Fibroblast of gingiva (primary cell): ENCODE results near the gene UGT1A4.

Experiments used
- DNase-seq: peaks from one replicate; pipeline ENCODE4 v3.0.0-alpha.2; 2011; ENCODE audit warnings: low read depth

The UGT1A4 gene

DNA sequence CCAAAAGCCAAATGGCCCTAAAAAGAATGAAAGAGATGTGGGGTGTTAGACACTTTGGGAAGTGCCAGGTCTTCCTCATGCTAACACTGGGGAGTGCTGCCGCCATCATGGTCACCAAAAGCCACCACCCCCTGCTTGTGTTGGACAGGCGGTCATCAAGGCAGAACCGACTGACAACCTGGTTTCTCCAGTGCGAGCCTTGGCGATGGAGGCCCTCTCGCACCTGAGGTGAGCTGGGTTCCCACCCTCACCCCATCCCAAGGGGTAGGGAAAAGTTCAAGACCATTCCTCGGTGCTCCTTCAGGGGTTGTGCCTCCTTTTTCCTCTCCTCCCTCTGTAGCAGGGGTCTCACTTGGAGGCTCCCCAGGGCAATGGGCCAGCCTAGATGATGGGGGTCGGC lies 93.2 kb downstream of the UGT1A4 start:
- DNase-seq = no peak

- DNase-seq = no peak
These were observed 94.9 kb downstream of the UGT1A4 start for GRCh38 chr2:233813236-233814055.

- DNase-seq = no peak
These were observed 95.7 kb downstream of the UGT1A4 start for GRCh38 chr2:233814056-233814835.

- no peak for DNase-seq
These were observed 97.3 kb downstream of the UGT1A4 start for GRCh38 chr2:233815861-233816260.

- no peak for DNase-seq
These were observed 97.8 kb downstream of the UGT1A4 start for GRCh38 chr2:233816334-233816733.

DNA sequence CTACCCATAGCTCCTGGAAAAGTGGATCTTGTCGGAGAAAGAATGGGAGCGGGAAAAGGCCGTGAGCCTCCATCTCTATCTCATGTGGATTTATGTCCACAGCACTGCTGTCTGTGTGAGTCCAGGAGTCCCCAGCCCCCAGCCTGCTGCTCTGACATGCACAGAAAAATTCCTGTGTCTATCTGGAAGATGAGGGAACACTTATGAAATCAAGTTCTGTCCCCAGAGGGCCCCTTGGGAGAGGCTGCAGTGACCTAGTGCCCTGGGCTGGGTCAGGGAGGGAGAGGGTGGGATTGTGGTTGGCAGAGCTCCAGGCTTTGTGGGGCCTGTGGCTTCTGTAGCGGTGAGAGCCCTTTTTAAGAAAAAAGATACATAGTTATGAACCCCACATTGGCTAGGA lies 98.2 kb downstream of the UGT1A4 start:
- no peak for DNase-seq

GRCh38 chr2:233817361-233817911 lies 98.9 kb downstream of the UGT1A4 start:
- DNase-seq = no peak

DNA sequence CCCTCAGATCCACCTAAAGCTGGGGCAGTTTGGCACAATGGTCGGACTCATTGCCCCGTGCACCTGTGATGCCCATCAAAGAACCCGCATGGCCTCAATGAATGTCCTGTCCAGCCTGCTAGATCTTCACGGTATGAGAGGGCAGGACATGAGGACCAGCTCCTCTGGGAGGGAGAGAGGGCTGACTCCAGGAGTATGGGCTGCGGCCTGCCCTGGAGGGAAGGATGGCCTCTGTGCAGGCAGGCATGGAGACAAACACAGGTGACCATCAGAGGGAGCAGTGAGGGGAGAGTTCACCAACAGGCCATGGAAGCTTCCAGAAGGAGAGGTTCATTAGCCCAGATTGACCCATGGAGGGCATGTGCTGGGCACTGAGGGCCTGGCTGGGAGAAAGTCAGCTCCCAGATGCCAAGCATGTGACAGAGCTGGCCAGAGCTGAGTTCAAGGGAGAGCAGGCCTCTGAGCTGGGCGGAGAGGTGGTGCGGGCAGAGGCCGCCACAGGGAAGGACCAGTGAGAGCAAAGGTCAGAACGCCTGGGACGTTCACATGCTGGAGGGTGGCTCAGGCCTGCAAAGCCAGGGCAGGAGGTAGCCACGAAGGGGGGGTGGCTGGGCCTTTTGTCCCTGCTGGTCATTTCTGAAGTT lies 99.6 kb downstream of the UGT1A4 start:
- no peak for DNase-seq

- no peak for DNase-seq
These were observed 100.4 kb downstream of the UGT1A4 start for GRCh38 chr2:233818639-233819621.

GRCh38 chr2:233819884-233820773 lies 101.6 kb downstream of the UGT1A4 start:
- DNase-seq = no peak

DNA sequence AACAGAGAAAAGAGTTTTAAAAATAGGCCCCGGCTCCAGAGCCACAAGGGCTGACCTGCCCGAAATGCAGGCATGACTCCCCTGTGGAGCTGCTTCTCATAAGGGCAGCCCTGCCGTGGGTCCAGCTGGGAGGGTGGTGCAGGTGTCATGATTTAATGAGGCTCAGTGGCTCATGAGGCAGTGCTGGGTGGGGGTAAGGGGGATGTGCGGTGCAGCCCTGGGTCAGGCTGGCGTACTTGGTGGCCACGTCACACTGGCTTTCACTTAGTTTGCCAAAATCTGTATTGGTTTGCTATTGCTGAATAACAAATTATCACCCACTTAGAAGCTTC lies 102.2 kb downstream of the UGT1A4 start:
- DNase-seq = no peak

DNA sequence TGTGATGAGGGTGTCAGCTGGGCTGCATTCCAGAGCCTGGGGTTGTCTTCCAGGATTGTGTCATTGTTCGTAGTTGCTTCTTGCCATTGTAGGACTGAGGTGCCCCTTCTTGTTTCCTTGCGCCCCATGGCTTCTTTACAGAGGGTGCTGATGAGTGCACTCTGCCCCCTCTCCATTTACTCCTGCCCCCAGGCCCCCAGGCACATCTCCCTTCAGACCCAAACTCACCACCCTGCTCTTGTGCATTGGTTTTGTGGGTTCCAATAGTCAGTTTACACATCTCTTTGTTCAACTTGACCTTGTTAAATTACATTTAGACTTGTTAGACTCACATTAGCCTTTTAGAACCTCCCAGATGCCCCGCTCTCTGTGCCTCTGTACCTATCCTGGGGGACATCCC lies 102.7 kb downstream of the UGT1A4 start:
- no peak for DNase-seq

GRCh38 chr2:233821709-233822100 lies 103.2 kb downstream of the UGT1A4 start:
- no peak for DNase-seq

DNA sequence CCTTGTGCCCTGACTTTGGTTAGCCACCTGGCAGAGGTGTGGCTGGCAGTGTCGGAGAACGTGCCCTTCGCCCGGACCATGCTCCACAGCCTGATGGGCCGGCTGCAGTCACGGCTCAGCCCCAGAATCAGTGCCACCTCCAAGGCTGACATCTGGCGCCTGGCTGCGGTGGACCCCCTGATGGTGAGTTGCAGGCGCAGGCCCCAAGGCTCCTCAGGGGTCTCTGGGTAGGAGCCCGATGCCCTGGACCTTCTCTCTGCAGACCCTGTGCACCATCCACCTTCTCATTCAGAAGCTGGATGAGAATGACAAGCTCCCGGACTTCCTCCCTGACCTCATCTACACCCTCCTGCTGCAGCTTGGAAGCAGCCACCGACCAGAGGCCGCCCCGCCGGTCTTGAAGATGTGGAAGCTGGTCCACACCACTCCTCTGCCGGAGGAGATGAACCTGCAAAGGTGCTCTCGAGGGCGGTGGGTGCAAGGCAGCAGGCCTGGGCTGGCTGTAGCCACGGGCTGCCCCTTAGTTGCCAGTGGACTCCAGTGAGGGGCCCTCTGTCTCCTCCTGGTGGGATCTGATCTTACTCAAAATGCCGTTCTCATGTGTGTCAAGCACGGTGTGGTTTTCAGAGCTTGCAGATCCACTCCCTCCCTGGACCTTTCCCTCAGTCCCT lies 103.7 kb downstream of the UGT1A4 start:
- no peak for DNase-seq
